ENCODE measurements around the gene SH3BP5L.

Gene SH3BP5L

GRCh38 chr1:248825136-248825535, 579 bp downstream of the SH3BP5L start:
- DNase-seq = no peak

GRCh38 chr1:248824701-248825100, 1.0 kb downstream of the SH3BP5L start:
- no peak for DNase-seq

DNA sequence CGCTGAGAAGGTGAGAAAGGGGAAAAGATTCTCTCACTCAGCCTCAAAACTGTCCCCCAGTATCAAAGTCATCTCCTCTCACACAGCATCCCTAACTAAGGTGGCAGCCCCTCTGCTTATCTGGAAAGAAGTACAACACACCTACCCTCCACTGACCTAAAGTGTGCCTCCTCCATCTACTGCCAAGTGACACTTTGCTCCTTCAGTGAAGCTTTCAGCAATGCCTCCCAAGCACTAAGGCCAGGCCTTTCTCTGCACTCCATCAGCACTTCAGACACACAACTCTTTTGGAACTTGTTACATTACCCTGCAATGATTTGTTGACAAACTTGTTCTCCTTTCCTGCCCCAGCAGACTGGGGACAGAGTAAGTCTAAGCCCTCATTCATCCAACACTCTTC, 1.4 kb downstream of the SH3BP5L start:
- no peak for DNase-seq

DNA sequence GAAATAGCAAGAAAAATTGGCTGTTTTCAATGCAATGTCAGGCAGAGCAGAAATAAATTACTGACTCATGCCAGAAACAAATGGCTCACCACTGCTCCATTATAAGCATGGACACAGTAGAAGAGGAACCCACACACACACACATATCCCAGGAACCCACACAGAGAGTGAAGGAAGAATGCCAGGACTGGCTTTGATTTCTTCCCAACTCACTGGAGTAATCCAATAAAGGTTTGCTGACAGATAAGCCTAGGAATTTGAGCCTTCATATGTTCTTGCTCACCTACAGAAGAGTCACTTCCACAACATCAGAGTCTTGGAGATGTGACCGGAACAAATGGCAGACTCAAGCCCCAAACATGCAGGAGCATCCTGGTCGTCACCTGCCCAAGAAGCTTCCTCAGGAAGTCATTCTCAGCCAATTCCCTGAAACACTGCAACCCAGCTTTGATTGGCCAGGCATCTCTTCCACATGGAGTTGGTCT, 2.2 kb downstream of the SH3BP5L start:
- no peak for DNase-seq

- DNase-seq = no peak
These were observed 3.3 kb downstream of the SH3BP5L start for GRCh38 chr1:248822148-248823032.

GRCh38 chr1:248821641-248822040, 4.1 kb downstream of the SH3BP5L start:
- no peak for DNase-seq

DNA sequence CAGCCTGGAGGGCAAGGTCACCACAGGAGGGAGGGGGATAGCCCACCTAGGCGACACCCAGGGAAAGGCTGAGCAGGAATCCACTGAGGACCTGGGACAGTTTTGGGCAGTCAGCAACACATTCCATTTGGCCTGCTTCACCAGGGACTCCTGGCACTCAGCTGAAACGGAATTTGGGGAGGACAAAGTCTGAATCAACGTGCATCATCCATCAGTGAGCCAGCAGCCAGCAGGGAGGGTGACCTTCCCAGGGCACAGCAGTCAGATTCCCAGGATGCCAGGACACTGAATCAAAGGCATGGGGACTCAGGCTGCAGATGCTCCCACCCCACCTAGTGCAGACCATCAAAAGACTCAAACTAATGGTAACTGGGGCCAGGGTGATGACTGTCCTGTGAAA, 4.6 kb downstream of the SH3BP5L start:
- DNase-seq = peak; percentile 65

DNA sequence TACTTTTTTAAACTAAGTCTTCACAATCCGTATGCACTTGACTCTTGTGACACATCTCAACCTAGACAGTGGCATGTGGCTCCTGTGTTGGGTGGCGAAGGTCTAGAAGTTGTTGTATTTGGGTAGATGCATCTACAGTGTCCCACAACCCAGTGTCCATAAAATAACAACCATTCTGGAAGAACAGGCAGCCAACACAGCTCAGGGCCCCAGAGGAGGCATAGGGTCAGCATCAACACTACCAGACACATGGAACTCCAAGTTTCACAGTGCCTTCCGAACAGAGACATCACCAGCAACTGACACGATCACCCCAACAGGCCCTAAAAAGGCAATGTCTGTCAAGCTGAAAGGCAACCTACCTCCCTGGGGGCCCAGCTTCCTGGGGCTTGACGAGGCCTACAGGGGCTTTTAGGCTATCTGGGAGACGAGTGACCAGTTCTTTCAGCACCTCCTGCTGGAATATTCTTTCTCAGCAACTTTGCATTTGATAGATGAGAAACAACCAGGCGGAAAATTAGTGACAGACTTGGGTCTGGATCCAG, 5.6 kb downstream of the SH3BP5L start:
- DNase-seq = no peak

DNA sequence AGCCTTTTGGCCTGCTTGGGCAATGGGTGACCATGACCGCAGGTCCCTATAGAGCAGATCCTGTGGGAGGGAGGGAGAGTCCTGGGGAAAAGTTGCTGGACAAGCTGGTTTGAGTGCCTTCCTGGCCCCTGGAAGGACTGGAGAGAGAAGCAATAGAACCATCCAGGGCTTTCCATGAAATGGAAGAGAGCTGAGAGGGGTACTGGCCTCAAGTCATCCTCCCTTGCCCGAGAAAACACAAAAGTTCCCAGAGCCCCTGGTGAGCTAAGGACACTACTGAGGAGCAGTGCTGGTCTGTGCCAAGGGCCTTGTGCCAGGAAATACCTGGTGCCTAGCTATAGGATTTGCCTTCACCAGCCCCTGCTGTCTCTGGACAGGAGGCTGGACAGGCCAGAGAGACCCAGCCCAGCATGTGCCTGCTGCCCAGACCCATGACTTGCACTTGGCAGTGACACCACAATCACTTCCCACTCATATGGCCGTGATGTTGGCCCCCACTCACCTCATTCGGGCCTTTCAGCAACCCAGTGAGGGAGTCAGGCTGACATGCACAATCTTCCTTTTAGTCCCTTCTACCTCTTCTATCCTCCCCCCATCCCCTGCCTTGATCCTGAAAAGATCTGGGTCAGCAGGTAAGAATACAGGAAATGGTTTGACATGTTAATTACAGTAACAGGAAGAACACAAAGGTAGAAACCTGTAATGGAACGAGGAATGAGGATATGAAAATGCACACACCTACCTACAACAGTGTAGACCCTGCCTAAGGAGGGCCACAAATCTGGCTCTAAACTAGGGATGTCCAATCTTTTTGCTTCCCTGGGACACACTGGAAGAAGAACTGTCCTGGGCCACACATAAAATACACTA, 7.0 kb downstream of the SH3BP5L start:
- no peak for DNase-seq

GRCh38 chr1:248817065-248817464, 8.7 kb downstream of the SH3BP5L start:
- DNase-seq = no peak

DNA sequence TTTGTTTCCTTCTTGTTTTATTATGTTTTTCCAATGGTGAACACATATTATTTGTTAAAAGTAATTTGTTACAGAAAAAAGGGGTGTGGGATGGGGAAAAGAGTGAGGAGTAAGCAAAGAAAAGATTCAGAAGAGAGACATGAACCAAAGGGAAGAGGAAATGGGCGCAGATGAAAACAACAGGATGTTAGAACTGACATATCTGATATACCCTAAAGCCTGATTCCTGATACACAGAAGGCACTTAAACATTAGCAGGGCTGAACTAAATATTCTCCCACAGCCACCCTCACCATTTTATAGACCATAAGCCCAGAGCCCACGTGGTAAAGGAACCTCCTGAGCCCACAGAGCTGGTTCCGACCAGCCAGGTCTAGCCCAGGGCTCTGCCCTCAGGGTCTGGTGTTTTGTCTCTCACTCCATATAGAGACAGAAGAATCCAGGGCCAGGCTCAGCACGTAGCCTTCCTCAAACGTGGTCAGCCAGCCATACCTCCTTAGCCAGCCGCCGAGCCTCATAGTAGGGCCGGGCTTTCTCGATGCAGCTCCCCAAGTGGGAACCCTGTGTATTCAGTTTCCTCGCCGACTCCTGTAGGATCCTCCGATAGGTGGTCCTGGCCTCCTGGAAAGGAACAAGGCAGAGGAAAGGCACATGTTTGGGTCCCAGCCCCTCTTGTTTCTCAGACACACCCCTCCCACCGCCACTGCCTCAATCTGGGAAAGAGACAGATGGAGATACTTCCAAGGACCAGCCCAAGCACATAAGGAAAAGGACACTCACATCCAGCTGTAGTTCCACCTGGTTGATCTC, 9.5 kb downstream of the SH3BP5L start:
- DNase-seq = no peak

- no peak for DNase-seq
These were observed 10.2 kb downstream of the SH3BP5L start for GRCh38 chr1:248815407-248816034.

GRCh38 chr1:248814351-248814750, 11.4 kb downstream of the SH3BP5L start:
- no peak for DNase-seq

- no peak for DNase-seq
These were observed 12.2 kb downstream of the SH3BP5L start for GRCh38 chr1:248813546-248813945.

- DNase-seq = no peak
These were observed 12.8 kb downstream of the SH3BP5L start for GRCh38 chr1:248812736-248813425.

DNA sequence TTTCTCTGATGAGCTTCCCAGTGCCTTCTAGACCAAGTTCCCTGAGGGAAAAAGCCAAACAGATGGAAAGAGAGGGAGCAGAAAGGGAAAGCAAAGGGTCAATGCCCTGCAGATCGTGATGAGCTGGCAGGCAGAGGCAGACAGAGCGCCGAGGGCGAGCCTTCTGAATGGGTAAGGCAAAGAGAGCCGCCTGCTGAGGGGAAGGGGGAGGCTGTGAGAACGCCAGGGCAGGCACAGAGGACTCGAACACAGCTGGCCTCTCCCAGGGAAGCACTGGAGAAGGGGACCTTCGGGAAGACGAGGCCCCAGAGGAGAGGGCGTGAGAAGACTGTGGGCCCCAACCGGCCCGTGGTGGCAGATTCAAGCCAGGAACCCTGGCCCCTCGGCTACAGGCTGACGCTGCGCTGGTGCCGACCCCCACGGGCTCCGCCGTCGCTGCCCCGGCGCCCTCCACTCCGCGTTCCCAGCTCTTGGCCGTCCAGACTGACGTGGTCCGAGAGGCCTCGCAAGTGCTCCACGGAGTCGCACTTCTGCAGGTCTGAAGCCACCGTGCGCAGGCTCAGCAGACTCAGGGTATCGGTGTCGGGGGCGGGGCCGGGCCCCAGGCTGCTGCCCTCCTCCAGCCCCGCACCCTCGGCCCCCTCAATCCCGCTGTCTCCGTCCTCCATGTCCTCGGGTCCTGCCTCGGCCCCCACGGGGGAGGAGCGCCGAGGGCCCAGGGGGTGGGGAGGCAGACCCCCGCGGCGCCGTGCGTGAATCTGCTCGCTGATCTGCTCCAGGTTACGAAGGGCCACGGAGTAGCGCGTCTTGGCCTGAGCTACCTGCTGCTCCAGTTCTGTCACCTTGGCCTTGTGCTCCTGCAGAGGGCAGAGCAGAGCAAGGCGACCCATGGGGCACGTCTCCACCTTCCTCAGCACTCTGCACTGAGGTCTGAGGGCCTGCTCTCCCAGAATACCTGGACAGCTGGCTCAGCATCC, 13.9 kb downstream of the SH3BP5L start:
- no peak for DNase-seq

DNA sequence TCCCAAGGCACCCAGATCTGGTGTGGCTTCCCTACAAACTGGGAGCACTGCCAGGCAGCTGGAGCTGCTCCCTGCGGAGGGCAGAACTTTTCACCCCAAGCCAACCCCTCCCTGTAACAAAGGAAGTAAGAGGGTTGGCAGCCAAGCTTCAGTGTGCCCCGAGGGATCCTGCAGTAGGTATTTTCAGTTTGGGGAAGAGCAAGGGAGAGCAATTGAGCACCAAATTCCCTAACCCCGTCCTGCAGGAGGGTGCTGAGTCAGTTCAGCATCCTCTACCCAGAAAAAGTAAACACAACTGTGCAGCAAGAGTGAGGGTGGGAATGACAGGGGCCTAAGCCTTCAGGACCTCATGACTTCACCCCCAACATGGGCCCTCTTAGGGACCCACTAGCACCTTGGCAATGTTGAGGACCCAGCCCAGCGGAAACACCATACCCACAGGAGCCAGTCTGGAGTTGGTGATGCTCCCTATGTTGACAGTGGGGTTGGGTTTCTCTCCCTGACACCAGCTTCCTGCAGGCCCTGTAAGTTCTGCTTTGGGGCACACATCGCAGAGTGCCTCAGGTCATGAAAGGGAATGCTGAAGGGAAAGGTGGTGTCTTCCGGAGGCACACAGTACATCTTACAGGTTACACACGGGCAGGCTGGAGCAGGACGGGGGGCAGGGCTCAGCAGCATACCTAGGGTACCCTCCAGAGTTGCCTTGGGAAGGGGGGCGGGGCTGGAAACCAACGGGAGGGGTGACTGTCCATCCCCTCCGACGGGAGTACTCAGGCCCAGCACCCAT, 14.8 kb downstream of the SH3BP5L start:
- no peak for DNase-seq

DNA sequence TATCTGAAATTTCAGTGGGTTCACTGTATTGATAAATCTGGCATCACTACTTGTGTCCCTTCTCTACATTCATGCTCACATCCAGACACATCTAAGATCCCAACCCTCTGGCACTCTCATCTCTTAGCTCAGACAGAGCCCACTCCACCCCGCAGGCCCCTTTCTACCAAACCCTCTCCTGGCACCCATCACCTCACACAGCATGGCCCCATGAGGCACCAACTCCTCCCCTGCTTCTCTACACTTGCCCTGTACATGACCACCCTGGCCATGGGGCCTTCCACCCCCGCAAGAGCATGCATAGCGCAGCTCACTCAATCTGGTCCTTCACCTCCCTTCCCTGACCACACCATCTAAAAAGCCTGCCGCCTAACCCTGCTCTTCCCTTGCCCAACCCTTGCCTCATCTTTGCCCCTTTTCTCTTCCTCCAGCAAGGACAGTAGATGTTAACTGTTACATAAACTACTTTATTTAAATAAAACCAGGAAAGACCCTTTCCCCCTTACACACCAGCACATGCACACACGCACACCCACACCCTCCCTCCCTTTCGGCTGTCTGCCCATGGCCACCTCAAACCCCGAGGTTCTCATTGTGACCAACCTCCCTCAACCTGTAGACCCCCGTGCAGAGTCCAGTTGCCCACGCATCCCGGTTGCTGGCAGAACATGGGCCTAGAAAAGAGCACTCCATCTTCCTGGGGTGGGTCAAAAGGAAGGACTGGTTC, 15.6 kb downstream of the SH3BP5L start:
- no peak for DNase-seq

GRCh38 chr1:248808876-248809275, 16.8 kb downstream of the SH3BP5L start:
- DNase-seq = no peak

All from T1000 (cell line).